GM18517 (cell line): ENCODE data around the gene DAB2.

Experiments used
- ATAC-seq: cut with Tn5 transposase; IDR thresholded peaks from one replicate; pipeline ENCODE4 v1.9.1; 2021; ENCODE audit warnings: mild to moderate bottlenecking, moderate library complexity; ENCODE audit not compliant: unreplicated experiment

DAB2 gene

DNA sequence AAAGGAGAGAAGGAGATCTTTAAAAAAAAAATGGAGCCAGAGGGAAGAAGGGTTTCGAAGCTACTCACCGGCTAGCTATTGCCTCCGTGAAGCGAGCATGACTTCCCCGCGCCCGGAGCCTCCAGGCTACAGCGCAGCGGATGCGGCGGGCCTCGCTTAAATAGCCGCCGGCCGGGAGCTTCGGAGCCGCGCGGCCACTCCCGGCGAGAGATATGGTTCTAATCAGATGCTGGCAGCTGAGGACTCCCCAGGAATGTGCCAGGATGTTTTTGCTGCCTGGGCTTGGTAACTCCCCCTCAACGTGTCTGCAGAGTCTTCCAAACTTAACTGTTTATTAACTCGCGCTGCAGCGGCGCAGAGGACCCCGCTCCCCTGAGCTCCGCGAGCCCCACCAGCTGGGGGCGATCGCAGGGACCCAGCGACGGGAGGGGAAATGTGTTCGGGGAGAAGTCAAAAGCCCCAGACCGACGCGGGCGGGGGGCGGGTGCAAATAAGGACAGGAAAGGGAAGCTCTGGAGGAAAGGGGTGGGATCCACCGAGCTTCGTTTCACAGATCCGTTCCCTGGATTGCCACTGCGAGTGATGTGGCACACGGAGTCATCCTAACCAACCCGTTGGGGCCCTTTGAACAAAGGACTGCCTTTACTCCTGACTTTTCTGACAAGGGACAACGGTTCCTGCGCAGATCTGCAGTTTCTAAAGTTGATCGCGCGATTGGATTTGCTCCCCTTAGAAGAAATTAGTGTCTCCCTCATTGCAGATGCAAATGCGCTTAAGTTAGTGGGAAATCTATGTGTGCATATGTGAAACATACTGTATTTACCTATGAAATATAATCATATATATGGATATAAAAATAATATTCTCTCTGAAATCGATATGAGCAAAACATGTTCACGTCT lies at the start of gene DAB2:
Gene DAB2, minus strand, starts transcription at position 245 of the 902 bp plus-strand sequence. CDS start 30,660 bp downstream, outside the sequence.
- ATAC-seq, result no peak

DNA sequence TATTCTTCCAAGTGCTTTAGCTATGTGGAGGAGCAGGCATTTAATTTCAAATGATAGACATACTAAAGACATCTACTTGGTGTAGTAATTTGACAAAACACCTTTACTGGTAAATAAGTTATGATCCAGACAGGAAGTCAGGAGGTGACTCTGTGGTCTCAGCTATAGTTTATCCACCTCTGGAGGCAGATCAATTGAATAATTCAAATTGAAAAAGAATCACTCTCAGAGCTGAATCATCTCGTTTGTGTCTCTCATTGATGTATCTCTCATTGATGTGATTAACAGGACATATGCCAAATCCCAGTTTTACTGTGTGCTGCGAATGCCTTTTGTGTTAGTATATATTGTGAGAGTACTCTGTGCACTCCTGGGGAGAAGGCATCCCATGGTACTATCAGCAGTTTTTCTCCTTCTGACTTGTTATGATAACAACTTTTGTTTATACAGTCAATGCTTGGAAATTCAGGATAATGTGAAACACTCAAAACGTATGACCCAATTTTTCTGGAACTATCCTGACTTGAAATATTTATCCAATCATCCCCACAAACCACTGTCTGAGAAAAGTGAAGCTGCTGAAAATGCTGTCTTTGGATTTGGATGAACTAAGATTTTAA lies 48.5 kb upstream of the DAB2 start:
- no peak for ATAC-seq

GRCh38 chr5:39471836-39472508 lies 47.2 kb upstream of the DAB2 start:
- no peak for ATAC-seq

DNA sequence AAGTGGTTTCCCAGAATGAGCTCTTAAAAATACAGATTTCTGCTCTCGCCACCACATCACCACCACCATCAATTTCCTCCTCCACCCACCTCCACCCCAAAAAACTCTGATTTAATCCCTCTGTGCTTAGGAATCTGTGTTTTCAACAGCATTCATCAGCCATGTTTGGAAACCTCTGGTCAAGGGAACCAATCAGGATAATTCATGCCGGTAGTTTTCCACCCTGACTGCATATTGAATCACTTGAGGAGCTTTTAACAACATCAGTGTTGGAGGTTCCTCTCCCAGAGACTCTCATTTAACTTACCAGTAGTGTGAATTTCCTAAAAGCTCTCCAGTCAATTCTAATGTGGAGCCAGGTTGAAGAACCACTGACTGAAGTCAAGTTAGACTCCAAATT lies 46.0 kb upstream of the DAB2 start:
- ATAC-seq, result no peak

GRCh38 chr5:39469777-39470415 lies 45.1 kb upstream of the DAB2 start:
- ATAC-seq, result no peak

DNA sequence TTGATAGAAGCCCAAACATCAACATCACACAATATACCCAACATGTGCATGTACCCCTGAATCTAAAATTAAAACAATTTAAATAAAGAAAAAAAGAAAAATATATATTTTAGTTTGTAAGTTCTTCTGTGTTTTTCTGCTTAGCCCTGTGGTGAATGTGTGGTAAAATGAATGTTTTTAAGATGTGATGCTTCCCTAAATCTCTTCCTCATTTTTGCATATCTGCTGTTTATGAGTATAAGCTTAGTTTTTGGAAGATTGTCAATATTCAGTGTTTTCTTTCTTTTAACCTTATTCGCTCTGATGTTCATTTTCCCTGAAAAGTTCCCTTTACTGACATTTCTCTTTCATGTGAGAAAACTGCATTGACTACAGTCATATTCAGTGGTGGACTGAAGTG lies 44.4 kb upstream of the DAB2 start:
- no peak for ATAC-seq

- ATAC-seq, result no peak
Measured at GRCh38 chr5:39466846-39467245, 42.1 kb upstream of the DAB2 start.

GRCh38 chr5:39465843-39466242 lies 41.1 kb upstream of the DAB2 start:
- ATAC-seq, result no peak

- ATAC-seq, result no peak
Measured at GRCh38 chr5:39465097-39465496, 40.3 kb upstream of the DAB2 start.

- no peak for ATAC-seq
Measured at GRCh38 chr5:39464088-39464487, 39.3 kb upstream of the DAB2 start.

DNA sequence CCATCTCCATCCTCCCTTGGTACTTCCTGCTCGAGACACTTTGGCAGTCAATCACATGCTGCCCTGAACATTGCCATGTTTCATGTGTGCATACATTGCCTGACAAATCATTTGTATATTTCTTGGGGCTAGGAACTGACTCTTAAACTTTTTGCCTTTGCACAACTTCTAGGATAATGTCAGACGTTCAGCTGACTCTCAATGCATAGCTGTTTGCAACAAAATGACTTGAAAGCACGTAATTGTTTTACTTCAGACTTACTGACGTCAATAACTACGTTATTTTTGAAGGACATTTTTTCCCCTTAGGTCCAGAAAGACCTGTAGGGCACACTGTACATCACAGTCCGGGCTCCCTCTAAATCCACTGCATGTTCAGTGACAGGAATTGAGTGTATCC lies 37.4 kb upstream of the DAB2 start:
- ATAC-seq, result no peak

GRCh38 chr5:39461007-39461682 lies 36.4 kb upstream of the DAB2 start:
- ATAC-seq, result peak; percentile 98

DNA sequence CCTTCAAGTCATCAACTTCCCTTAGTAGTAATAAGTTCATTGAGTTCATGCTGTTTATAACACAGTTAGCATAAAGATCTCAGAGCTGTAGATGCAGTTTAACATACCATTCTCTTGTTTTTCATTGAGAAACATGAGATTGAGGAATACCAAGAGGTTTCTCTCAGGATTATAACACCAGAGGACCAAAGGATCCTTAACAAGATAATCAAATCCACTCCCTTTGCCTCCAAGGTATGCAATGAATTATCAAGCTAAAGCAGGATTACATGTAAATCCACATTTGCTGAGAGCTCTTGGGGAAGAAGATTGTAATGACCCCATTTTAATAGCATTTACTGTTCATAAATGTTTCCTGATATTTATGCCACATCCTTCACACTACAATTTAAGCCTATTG lies 35.1 kb upstream of the DAB2 start:
- ATAC-seq, result no peak

DNA sequence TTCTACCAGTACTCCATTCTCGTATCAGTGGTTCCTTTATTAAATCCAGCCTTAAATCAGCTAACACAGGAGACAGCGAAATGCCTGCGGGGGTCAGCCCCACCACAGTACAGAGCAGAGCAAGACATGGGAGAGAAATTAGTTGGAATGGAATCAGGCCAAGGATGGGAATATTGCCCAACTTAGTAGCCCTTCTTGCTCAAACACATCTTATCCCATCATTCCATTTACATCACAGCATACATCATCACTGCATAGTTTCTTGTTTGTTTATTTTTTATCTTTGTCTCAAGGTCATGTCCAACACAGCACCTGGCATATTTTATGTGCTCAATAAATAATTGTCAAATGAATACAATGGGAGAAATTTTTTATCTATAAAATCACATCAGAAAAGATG lies 34.3 kb upstream of the DAB2 start:
- no peak for ATAC-seq

DNA sequence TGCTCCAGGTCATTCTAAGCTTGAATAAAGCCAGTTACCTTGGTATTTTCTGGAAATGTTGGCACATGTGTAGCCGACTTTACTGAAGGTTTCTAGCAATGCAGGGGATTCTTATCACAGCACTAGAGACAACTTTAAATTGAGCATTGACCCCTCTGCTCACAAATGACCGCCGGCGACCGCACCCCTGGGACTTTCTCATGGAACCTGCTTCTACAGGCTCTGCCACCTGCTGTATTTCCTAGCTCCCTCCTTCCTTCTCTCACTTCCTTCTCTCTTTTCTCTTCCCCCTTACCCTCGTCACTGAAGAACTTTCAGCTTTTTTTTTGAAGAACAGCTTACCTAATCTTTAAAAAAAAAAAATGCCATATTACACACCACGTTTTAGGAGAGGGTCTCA lies 30.9 kb upstream of the DAB2 start:
- ATAC-seq, result no peak

- no peak for ATAC-seq
Measured at GRCh38 chr5:39453606-39454005, 28.8 kb upstream of the DAB2 start.

- ATAC-seq, result no peak
Measured at GRCh38 chr5:39452846-39453245, 28.1 kb upstream of the DAB2 start.

- ATAC-seq, result no peak
Measured at GRCh38 chr5:39451276-39451941, 26.6 kb upstream of the DAB2 start.

GRCh38 chr5:39450487-39450886 lies 25.7 kb upstream of the DAB2 start:
- no peak for ATAC-seq

DNA sequence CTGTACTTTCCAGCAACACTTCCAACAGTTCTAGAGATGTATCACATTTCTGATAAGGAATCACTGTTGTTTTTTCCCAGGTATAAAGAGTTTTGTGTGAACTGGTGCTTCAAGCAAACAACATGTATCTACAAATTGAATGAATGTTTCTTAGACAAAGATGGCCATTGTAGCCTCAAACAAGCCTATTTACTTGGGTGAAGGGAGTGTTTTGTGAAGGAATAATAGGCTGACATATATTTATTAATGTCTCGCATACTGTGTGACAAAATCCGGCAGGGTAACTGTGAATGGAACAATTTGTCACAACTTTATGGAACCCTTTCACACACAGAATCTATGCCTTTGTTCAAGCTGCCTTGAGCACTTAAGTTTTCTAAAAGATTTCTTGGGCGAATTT lies 24.8 kb upstream of the DAB2 start:
- ATAC-seq, result no peak
